Cardiac fibroblast (primary cell): Measurements from ENCODE around the gene SLC22A23.

Experiments
- DNase-seq, 2 donors: peaks; one replicate each; pipeline versions ENCODE4 v3.0.0 to v3.0.0-alpha.2; 2010; ENCODE audit warnings: low read depth in 2 of 2
- H3K4me3 ChIP-seq, 2 donors: replicated peaks in 1 of 2; 1 replicate in 1 of 2; 2 replicates in 1 of 2; pipeline ENCODE4 v1.5.1; 2011; ENCODE audit warnings: low read depth in 2 of 2, low read length in 2 of 2, mild to moderate bottlenecking in 2 of 2, moderate library complexity in 1 of 2
- CTCF ChIP-seq: IDR thresholded peaks from one replicate; pipeline ENCODE4 v1.5.1; 2011; ENCODE audit warnings: low read depth, mild to moderate bottlenecking, low read length, inconsistent platforms

Gene SLC22A23

GRCh38 chr6:3284436-3284876 is 172.4 kb downstream of the SLC22A23 start:
- no peak overlapping the region for H3K4me3 ChIP-seq
- no peak for DNase-seq
- no peak for TF ChIP-seq CTCF

- no peak overlapping the region for H3K4me3 ChIP-seq
- no peak for TF ChIP-seq CTCF
- DNase-seq: no peak
Measured at GRCh38 chr6:3283641-3284435, 173.0 kb downstream of the SLC22A23 start.

GRCh38 chr6:3283241-3283640 is 173.6 kb downstream of the SLC22A23 start:
- no peak for TF ChIP-seq CTCF
- no peak for DNase-seq
- no peak overlapping the region for H3K4me3 ChIP-seq

GRCh38 chr6:3282476-3283236 is 174.2 kb downstream of the SLC22A23 start:
- peak in 1 of 2 donors; percentile 8 for DNase-seq
- no peak overlapping the region for H3K4me3 ChIP-seq

GRCh38 chr6:3281631-3282475 is 175.0 kb downstream of the SLC22A23 start:
- DNase-seq: peak; percentile 90 to 97
- no peak overlapping the region for H3K4me3 ChIP-seq
- TF ChIP-seq CTCF: no peak

More at GRCh38 chr6:3282476-3283236, 174.2 kb downstream of the SLC22A23 start:
- TF ChIP-seq CTCF: no peak

- TF ChIP-seq CTCF: no peak
- H3K4me3 ChIP-seq: no peak overlapping the region
- DNase-seq: peak in 1 of 2 donors; percentile 59
Measured at GRCh38 chr6:3280866-3281465, 175.9 kb downstream of the SLC22A23 start.
